NCI-H748 (cell line): ENCODE measurements around the gene RAN.
"Not testable (repeated sequence)": the region's sequence is repeated elsewhere in the genome, so short reads cannot be mapped to it uniquely, and the experiment has no call there.

Experiments
- DNase-seq: peaks from one replicate; lab custom pipeline; 2025; ENCODE audit not compliant: unreplicated experiment; lab: John Stamatoyannopoulos, UW

Gene RAN

GRCh38 chr12:130871286-130872178, at the start of gene RAN:
Gene RAN (plus strand): TSS chr12:130872066. CDS start chr12:130872594, 528 bp downstream.
- peak; percentile 95 for DNase-seq

- no peak for DNase-seq
Observed at GRCh38 chr12:130825771-130826150, 46.1 kb upstream of the RAN start.

GRCh38 chr12:130826151-130826801, 45.6 kb upstream of the RAN start:
- no peak for DNase-seq

- DNase-seq, result no peak
Observed at GRCh38 chr12:130827432-130827831, 44.4 kb upstream of the RAN start.

- DNase-seq, result no peak
Observed at GRCh38 chr12:130828895-130829294, 43.0 kb upstream of the RAN start.

- no peak for DNase-seq
Observed at GRCh38 chr12:130829391-130830245, 42.2 kb upstream of the RAN start.

GRCh38 chr12:130830246-130830551, 41.7 kb upstream of the RAN start:
- DNase-seq, result no peak

GRCh38 chr12:130831246-130831645, 40.6 kb upstream of the RAN start:
- no peak for DNase-seq

GRCh38 chr12:130831876-130832405, 39.9 kb upstream of the RAN start:
- DNase-seq, result no peak

GRCh38 chr12:130832561-130833209, 39.2 kb upstream of the RAN start:
- no peak for DNase-seq

GRCh38 chr12:130835011-130835410, 36.9 kb upstream of the RAN start:
- DNase-seq, result no peak

GRCh38 chr12:130835436-130835835, 36.4 kb upstream of the RAN start:
- no peak for DNase-seq

GRCh38 chr12:130838284-130838950, 33.4 kb upstream of the RAN start:
- peak; percentile 50 for DNase-seq

- peak; percentile 82 for DNase-seq
Observed at GRCh38 chr12:130838951-130839769, 32.7 kb upstream of the RAN start, which contains the start of gene STX2. Gene STX2 (minus strand): TSS chr12:130839250. CDS start chr12:130839099, 151 bp downstream.

GRCh38 chr12:130839770-130840404, 32.0 kb upstream of the RAN start:
- no peak for DNase-seq

- DNase-seq, result no peak
Observed at GRCh38 chr12:130846369-130846768, 25.5 kb upstream of the RAN start.

- DNase-seq, result no peak
Observed at GRCh38 chr12:130847112-130847511, 24.8 kb upstream of the RAN start.

- DNase-seq, result not testable (repeated sequence)
Observed at GRCh38 chr12:130848105-130848504, 23.8 kb upstream of the RAN start.

GRCh38 chr12:130848785-130849305, 23.0 kb upstream of the RAN start:
- not testable (repeated sequence) for DNase-seq
